ENCODE results near the gene ARF1. TPM values are rescaled to one million over a fixed set of nuclear protein-coding genes. Genes with fewer than 3 reads are reported as not detected.

ARF1 gene
- polyA plus RNA-seq, 4 donors: 375 to 490 (median 410) TPM

DNA sequence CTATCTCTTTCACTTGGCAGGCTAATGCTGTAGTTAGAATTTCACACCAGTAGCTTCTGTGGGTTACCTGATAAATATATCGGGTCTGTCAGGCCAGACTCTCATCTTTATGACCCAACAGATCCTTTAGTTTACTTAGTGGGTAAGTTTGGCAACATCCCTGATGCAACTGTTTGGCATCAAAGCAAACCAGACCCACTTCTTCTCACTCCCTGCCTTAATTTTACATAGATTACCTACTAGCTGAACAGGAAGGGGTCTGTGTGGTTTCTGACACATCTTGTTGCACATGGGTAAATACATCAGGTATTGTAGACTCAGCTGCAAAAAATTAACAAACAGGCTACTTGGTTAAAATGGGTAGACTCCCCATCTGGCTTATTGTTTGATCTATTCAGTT lies 54.4 kb downstream of the ARF1 start:
- H3K4me3 ChIP-seq (ENCODE audit: low read depth in 1 of 3, low read length in 3 of 3): no peak overlapping the region
- no peaks in the 10 kb centered on the region for H3K9me3 ChIP-seq (ENCODE audit: control insufficient read depth in 2 of 2, insufficient read depth in 1 of 2, low read depth in 1 of 2, low read length in 1 of 2)
- no peak overlapping the region for H3K27ac ChIP-seq (ENCODE audit: low read depth in 1 of 3, low read length in 2 of 3)
- 12 to 45% (median 18%) methylated on average over 1 of the region's 1 CpG for WGBS, 3 donors
- DNase-seq (no peak), FAIRE-seq (no peak)
- peaks cover 3 to 11% (median 4%) of the 10 kb centered on the region in 3 donors for H3K4me1 ChIP-seq (ENCODE audit: control insufficient read depth in 3 of 3, insufficient read depth in 2 of 3, low read depth in 1 of 3, low read length in 2 of 3)
- H3K27me3 ChIP-seq (ENCODE audit: control insufficient read depth in 3 of 3, insufficient read depth in 3 of 3, low read length in 3 of 3): peaks cover 0 to 13% (median 0%) of the 10 kb centered on the region in 3 donors
- H3K36me3 ChIP-seq (ENCODE audit: control insufficient read depth in 3 of 3, insufficient read depth in 2 of 3, low read depth in 1 of 3, low read length in 3 of 3): peaks cover 0 to 10% (median 0%) of the 10 kb centered on the region in 3 donors

DNA sequence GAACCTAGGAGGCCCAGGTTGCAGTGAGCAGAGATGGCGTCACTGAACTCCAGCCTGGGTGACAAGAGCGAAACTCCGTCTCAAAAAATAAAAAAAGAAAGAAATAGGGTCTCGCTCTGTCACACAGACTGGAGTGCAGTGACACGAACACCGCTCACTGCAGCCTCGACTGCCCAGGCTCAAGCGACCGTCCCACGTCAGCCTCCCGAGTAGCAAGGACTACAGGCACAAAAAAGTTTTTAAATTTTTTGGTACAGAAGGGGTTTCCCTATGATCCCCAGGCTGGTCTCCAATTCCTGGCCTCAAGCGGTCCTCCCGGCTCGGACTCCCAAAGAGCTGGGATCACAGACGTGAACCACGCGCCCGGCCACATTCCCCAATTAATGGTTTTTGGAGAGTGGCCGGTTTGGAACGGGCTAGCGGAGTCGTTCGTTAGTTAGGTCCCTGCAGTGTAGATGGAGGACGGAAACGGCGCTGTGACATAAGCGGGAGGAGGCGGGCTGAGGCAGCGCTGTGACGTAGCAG lies 57.0 kb downstream of the ARF1 start:
- peaks cover 0 to 32% (median 0%) of the 10 kb centered on the region in 3 donors for H3K36me3 ChIP-seq (ENCODE audit: control insufficient read depth in 3 of 3, insufficient read depth in 2 of 3, low read depth in 1 of 3, low read length in 3 of 3)
- H3K4me1 ChIP-seq (ENCODE audit: control insufficient read depth in 3 of 3, insufficient read depth in 2 of 3, low read depth in 1 of 3, low read length in 2 of 3): peaks cover 9 to 36% (median 13%) of the 10 kb centered on the region in 3 donors
- H3K27me3 ChIP-seq (ENCODE audit: control insufficient read depth in 3 of 3, insufficient read depth in 3 of 3, low read length in 3 of 3): peaks cover 0 to 13% (median 0%) of the 10 kb centered on the region in 3 donors
- no peaks in the 10 kb centered on the region for H3K9me3 ChIP-seq (ENCODE audit: control insufficient read depth in 2 of 2, insufficient read depth in 1 of 2, low read depth in 1 of 2, low read length in 1 of 2)
- peak overlapping the region; percentile 37 to 99 (median 62) for H3K4me3 ChIP-seq (ENCODE audit: low read depth in 1 of 3, low read length in 3 of 3)
- H3K27ac ChIP-seq (ENCODE audit: low read depth in 1 of 3, low read length in 2 of 3): peak overlapping the region; percentile 85 to 100 (median 86)
- no peak for FAIRE-seq
- no peak for DNase-seq
- 19 to 25% (median 25%) methylated on average over 30 of the region's 30 CpGs for WGBS, 3 donors

GRCh38 chr1:228139931-228140723 lies 57.6 kb downstream of the ARF1 start, which contains the start of gene GUK1:
Gene GUK1 (plus strand): TSS chr1:228140279. CDS start chr1:228140303, 24 bp downstream.
- FAIRE-seq (no peak), DNase-seq (peak; percentile 100)
- H3K4me1 ChIP-seq (ENCODE audit: control insufficient read depth in 3 of 3, insufficient read depth in 2 of 3, low read depth in 1 of 3, low read length in 2 of 3): peaks cover 9 to 42% (median 13%) of the 10 kb centered on the region in 3 donors

DNA sequence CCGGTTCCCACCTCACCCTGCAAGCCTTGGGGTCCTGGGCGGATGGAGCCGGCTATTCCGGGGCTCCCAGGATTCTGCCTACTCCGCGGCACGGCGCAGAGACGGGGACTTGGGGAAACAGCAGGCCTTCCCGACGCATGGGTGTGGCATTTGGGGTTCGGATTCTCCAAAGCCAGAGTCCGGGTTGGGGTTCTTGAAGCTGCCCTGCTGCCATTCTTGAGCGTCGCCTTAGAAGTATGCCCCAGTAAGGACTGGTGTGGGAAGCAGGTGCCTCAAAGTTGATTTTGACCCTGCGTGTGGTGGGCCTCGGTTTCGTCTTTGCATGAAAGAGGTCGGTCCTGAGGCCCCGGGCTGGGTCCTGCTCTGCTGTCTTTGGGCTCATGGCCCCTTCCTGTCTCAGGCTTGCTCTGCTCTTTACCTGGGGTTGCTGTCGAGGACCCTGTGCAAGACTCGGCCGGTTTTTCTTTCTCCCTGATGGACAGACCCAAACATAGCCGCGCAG lies 58.3 kb downstream of the ARF1 start:
- H3K4me1 ChIP-seq (ENCODE audit: control insufficient read depth in 3 of 3, insufficient read depth in 2 of 3, low read depth in 1 of 3, low read length in 2 of 3): peaks cover 9 to 48% (median 13%) of the 10 kb centered on the region in 3 donors
- DNase-seq: no peak
- H3K4me3 ChIP-seq (ENCODE audit: low read depth in 1 of 3, low read length in 3 of 3): peak overlapping the region; percentile 81 to 99 (median 89)
- no peak for FAIRE-seq
- peaks cover 0 to 9% (median 0%) of the 10 kb centered on the region in 3 donors for H3K27me3 ChIP-seq (ENCODE audit: control insufficient read depth in 3 of 3, insufficient read depth in 3 of 3, low read length in 3 of 3)
- H3K9me3 ChIP-seq (ENCODE audit: control insufficient read depth in 2 of 2, insufficient read depth in 1 of 2, low read depth in 1 of 2, low read length in 1 of 2): no peaks in the 10 kb centered on the region
- peaks cover 0 to 45% (median 0%) of the 10 kb centered on the region in 3 donors for H3K36me3 ChIP-seq (ENCODE audit: control insufficient read depth in 3 of 3, insufficient read depth in 2 of 3, low read depth in 1 of 3, low read length in 3 of 3)
- 1 to 3% (median 2%) methylated on average over 25 of the region's 25 CpGs for WGBS, 3 donors
- H3K27ac ChIP-seq (ENCODE audit: low read depth in 1 of 3, low read length in 2 of 3): peak overlapping the region; percentile 99 to 100 (median 100)

More at GRCh38 chr1:228139931-228140723, 57.6 kb downstream of the ARF1 start, which contains the start of gene GUK1:
- Histone ChIP-seq H3K27me3 (ENCODE audit: control insufficient read depth in 3 of 3, insufficient read depth in 3 of 3, low read length in 3 of 3) (peaks cover 0 to 11% (median 0%) of the 10 kb centered on the region in 3 donors), H3K4me3 (ENCODE audit: low read depth in 1 of 3, low read length in 3 of 3) (peak within 1 kb of the TSS; percentile 81 to 99 (median 89)), H3K36me3 (ENCODE audit: control insufficient read depth in 3 of 3, insufficient read depth in 2 of 3, low read depth in 1 of 3, low read length in 3 of 3) (peaks cover 0 to 39% (median 0%) of the 10 kb centered on the region in 3 donors), H3K27ac (ENCODE audit: low read depth in 1 of 3, low read length in 2 of 3) (peak within 1 kb of the TSS; percentile 99 to 100 (median 100)), H3K9me3 (ENCODE audit: control insufficient read depth in 2 of 2, insufficient read depth in 1 of 2, low read depth in 1 of 2, low read length in 1 of 2) (no peaks in the 10 kb centered on the region)
- WGBS, 3 donors: 0 to 1% (median 1%) methylated on average over 77 to 95 of the region's 95 CpGs

GRCh38 chr1:228141226-228142044 lies 58.9 kb downstream of the ARF1 start:
- Histone ChIP-seq H3K4me1 (ENCODE audit: control insufficient read depth in 3 of 3, insufficient read depth in 2 of 3, low read depth in 1 of 3, low read length in 2 of 3) (peaks cover 9 to 53% (median 13%) of the 10 kb centered on the region in 3 donors), H3K9me3 (ENCODE audit: control insufficient read depth in 2 of 2, insufficient read depth in 1 of 2, low read depth in 1 of 2, low read length in 1 of 2) (no peaks in the 10 kb centered on the region), H3K27me3 (ENCODE audit: control insufficient read depth in 3 of 3, insufficient read depth in 3 of 3, low read length in 3 of 3) (peaks cover 0 to 4% (median 0%) of the 10 kb centered on the region in 3 donors), H3K27ac (ENCODE audit: low read depth in 1 of 3, low read length in 2 of 3) (peak overlapping the region; percentile 99 to 100 (median 100)), H3K36me3 (ENCODE audit: control insufficient read depth in 3 of 3, insufficient read depth in 2 of 3, low read depth in 1 of 3, low read length in 3 of 3) (peaks cover 0 to 52% (median 0%) of the 10 kb centered on the region in 3 donors), H3K4me3 (ENCODE audit: low read depth in 1 of 3, low read length in 3 of 3) (peak overlapping the region; percentile 81 to 99 (median 89))
- peak; percentile 71 to 72 for DNase-seq
- no peak for FAIRE-seq
- WGBS, 3 donors: 6 to 23% (median 8%) methylated on average over 27 of the region's 27 CpGs

- Histone ChIP-seq H3K36me3 (ENCODE audit: control insufficient read depth in 3 of 3, insufficient read depth in 2 of 3, low read depth in 1 of 3, low read length in 3 of 3) (peaks cover 0 to 60% (median 0%) of the 10 kb centered on the region in 3 donors), H3K9me3 (ENCODE audit: control insufficient read depth in 2 of 2, insufficient read depth in 1 of 2, low read depth in 1 of 2, low read length in 1 of 2) (no peaks in the 10 kb centered on the region), H3K4me3 (ENCODE audit: low read depth in 1 of 3, low read length in 3 of 3) (peak overlapping the region in 2 of 3 donors; percentile 81 to 99), H3K27ac (ENCODE audit: low read depth in 1 of 3, low read length in 2 of 3) (peak overlapping the region; percentile 99 to 100 (median 100)), H3K4me1 (ENCODE audit: control insufficient read depth in 3 of 3, insufficient read depth in 2 of 3, low read depth in 1 of 3, low read length in 2 of 3) (peaks cover 9 to 57% (median 13%) of the 10 kb centered on the region in 3 donors), H3K27me3 (ENCODE audit: control insufficient read depth in 3 of 3, insufficient read depth in 3 of 3, low read length in 3 of 3) (no peaks in the 10 kb centered on the region)
- peak in 1 of 2 donors; percentile 32 for DNase-seq
- WGBS, 3 donors: 22 to 61% (median 31%) methylated on average over 15 to 16 of the region's 16 CpGs
- no peak for FAIRE-seq
Measured at GRCh38 chr1:228142155-228142691, 59.7 kb downstream of the ARF1 start.

DNA sequence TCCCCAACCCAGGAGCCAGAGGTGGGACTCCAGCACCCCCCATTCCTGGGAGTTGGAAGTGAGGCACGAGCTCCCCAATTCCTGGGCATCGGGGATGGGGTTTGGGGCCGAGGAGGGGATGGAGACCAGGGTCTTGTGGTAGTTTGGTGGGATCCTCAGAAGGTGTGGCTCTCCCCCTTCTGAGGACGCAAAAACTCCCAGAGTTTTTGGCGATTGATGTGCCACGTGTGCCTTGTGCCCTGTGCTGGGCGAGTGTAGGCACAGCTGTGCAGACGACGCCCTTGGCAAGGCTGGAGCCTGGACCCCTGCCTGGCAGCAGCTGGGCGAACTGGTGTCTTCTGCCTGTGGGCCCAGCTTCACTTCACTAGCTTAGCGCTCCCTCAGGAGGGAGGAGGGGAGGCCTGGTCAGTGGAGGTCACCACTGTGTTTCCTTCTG lies 60.2 kb downstream of the ARF1 start:
- peaks cover 9 to 57% (median 13%) of the 10 kb centered on the region in 3 donors for H3K4me1 ChIP-seq (ENCODE audit: control insufficient read depth in 3 of 3, insufficient read depth in 2 of 3, low read depth in 1 of 3, low read length in 2 of 3)
- DNase-seq (no peak), FAIRE-seq (no peak)
- H3K36me3 ChIP-seq (ENCODE audit: control insufficient read depth in 3 of 3, insufficient read depth in 2 of 3, low read depth in 1 of 3, low read length in 3 of 3): peaks cover 2 to 65% (median 3%) of the 10 kb centered on the region in 3 donors
- peak overlapping the region in 2 of 3 donors; percentile 81 to 99 for H3K4me3 ChIP-seq (ENCODE audit: low read depth in 1 of 3, low read length in 3 of 3)
- no peaks in the 10 kb centered on the region for H3K27me3 ChIP-seq (ENCODE audit: control insufficient read depth in 3 of 3, insufficient read depth in 3 of 3, low read length in 3 of 3)
- 60 to 75% (median 63%) methylated on average over 11 of the region's 11 CpGs for WGBS, 3 donors
- H3K27ac ChIP-seq (ENCODE audit: low read depth in 1 of 3, low read length in 2 of 3): peak overlapping the region in 1 of 3 donors; percentile 100
- H3K9me3 ChIP-seq (ENCODE audit: control insufficient read depth in 2 of 2, insufficient read depth in 1 of 2, low read depth in 1 of 2, low read length in 1 of 2): no peaks in the 10 kb centered on the region

Data from small intestine (tissue), 7 donors.